Natural killer cell (primary cell): ENCODE results near the gene ACTR3C. TPM values are rescaled to one million over a fixed set of nuclear protein-coding genes. Genes with fewer than 3 reads are reported as not detected.
A peak's percentile ranks its signal among the peaks of the same experiment; 100 is the strongest.

Experiments used
- ATAC-seq, 3 donors: fragments of 150-1000 bp in 2 of 3; fragments of 200-7000 bp in 1 of 3; cut with Tn5 transposase; 1 replicate in 1 of 3; 2 replicates in 2 of 3; pipeline ENCODE4 v1.10.0; 2021; ENCODE audit warnings: mild to moderate bottlenecking in 2 of 3, moderate library complexity in 2 of 3
- DNase-seq, 2 donors: peaks; one replicate each; pipeline versions ENCODE4 v3.0.0 to v3.0.0-alpha.2; 2013 to 2021; ENCODE audit warnings: mixed read lengths in 1 of 2
- H3K27ac ChIP-seq: one replicate; pipeline ENCODE4 v1.5.1; 2013; ENCODE audit warnings: mild to moderate bottlenecking, low read length
- H3K27me3 ChIP-seq: one replicate; pipeline ENCODE4 v1.6.1; 2013; ENCODE audit warnings: low read length; ENCODE audit not compliant: control insufficient read depth, insufficient read depth
- H3K36me3 ChIP-seq: one replicate; pipeline ENCODE4 v1.6.1; 2013; ENCODE audit warnings: low read length; ENCODE audit not compliant: control insufficient read depth, insufficient read depth
- H3K4me1 ChIP-seq: one replicate; pipeline ENCODE4 v1.6.1; 2013; ENCODE audit warnings: low read length; ENCODE audit not compliant: control insufficient read depth, insufficient read depth
- H3K4me3 ChIP-seq: one replicate; pipeline ENCODE4 v1.5.1; 2013; ENCODE audit warnings: low read length
- H3K9me3 ChIP-seq: one replicate; pipeline ENCODE4 v1.6.1; 2013; ENCODE audit warnings: low read length; ENCODE audit not compliant: control insufficient read depth, insufficient read depth
- H3K27ac Mint-ChIP-seq, 2 donors: one replicate each; pipeline ENCODE4 v1.8.0; 2022; ENCODE audit warnings: mild to moderate bottlenecking in 2 of 2, mixed read lengths in 2 of 2, moderate library complexity in 1 of 2
- H3K27me3 Mint-ChIP-seq, 2 donors: one replicate each; pipeline ENCODE4 v1.8.0; 2022; ENCODE audit warnings: low read depth in 2 of 2, mixed read lengths in 2 of 2
- H3K36me3 Mint-ChIP-seq: one replicate; pipeline ENCODE4 v1.8.0; 2022; ENCODE audit warnings: mixed read lengths
- H3K4me1 Mint-ChIP-seq, 2 donors: one replicate each; pipeline ENCODE4 v1.8.0; 2022; ENCODE audit warnings: mixed read lengths in 2 of 2
- H3K4me3 Mint-ChIP-seq: one replicate; pipeline ENCODE4 v1.8.0; 2022; ENCODE audit warnings: mild to moderate bottlenecking, moderate library complexity, mixed read lengths
- H3K9me3 Mint-ChIP-seq, 2 donors: one replicate each; pipeline ENCODE4 v1.8.0; 2022; ENCODE audit warnings: mixed read lengths in 2 of 2
- WGBS: methylation state at CpG from one replicate; pipeline ENCODE4 v1.1.7; 2013; ENCODE audit warnings: missing lambda C conversion rate; ENCODE audit not compliant: insufficient coverage; 5-methylcytosine and 5-hydroxymethylcytosine counted together
- intact Hi-C: fragments of 100-400 bp; cut with micrococcal nuclease; formaldehyde crosslinking; loops from one replicate; pipeline ENCODE4 v1.14.2; 2022
- total RNA-seq, 4 donors: library from RNA; stranded (reverse); fragments of 120-200 nt in 1 of 4; gene quantifications; one replicate each; pipeline versions ENCODE4 v1.2.3 to v1.2.4, GENCODE V29; 2013 to 2022
- TF ChIP-seq, protein P1 (sequence below): fragments of 200-600 bp; IDR thresholded peaks from one replicate; pipeline ENCODE4 v1.8.0; 2022; ENCODE audit warnings: antibody characterized with exemption

ACTR3C gene
- total RNA-seq, 3 donors from 2014 or later (not counting 1 experiment from before 2014, with no cell fraction given), result 5.1 to 8.3 (median 7.2) TPM

GRCh38 chr7:150365673-150366398, 42.5 kb upstream of the ACTR3C start:
- TF ChIP-seq, protein P1, sequence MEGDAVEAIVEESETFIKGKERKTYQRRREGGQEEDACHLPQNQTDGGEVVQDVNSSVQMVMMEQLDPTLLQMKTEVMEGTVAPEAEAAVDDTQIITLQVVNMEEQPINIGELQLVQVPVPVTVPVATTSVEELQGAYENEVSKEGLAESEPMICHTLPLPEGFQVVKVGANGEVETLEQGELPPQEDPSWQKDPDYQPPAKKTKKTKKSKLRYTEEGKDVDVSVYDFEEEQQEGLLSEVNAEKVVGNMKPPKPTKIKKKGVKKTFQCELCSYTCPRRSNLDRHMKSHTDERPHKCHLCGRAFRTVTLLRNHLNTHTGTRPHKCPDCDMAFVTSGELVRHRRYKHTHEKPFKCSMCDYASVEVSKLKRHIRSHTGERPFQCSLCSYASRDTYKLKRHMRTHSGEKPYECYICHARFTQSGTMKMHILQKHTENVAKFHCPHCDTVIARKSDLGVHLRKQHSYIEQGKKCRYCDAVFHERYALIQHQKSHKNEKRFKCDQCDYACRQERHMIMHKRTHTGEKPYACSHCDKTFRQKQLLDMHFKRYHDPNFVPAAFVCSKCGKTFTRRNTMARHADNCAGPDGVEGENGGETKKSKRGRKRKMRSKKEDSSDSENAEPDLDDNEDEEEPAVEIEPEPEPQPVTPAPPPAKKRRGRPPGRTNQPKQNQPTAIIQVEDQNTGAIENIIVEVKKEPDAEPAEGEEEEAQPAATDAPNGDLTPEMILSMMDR, result no peak
- H3K9me3 ChIP-seq, result no peaks in the 10 kb centered on the region
- H3K4me3 ChIP-seq, result no peak overlapping the region
- Mint-ChIP-seq H3K4me3 (peak overlapping the region; percentile 42), H3K36me3 (no peaks in the 10 kb centered on the region), H3K9me3 (no peaks in the 10 kb centered on the region), H3K27me3 (no peaks in the 10 kb centered on the region), H3K27ac (no peak overlapping the region), H3K4me1 (peaks cover 13 to 24% of the 10 kb centered on the region in 2 donors)
- H3K27me3 ChIP-seq, result no peaks in the 10 kb centered on the region
- H3K4me1 ChIP-seq, result peaks cover 35% of the 10 kb centered on the region
- intact Hi-C loops, result no loop called here
- H3K27ac ChIP-seq, result peak overlapping the region; percentile 87
- WGBS, result 52% methylated on average over 4 of the region's 5 CpGs
- DNase-seq, result no peak
- H3K36me3 ChIP-seq, result peaks cover 1% of the 10 kb centered on the region
- ATAC-seq, result no peak

GRCh38 chr7:150365194-150365593, 41.8 kb upstream of the ACTR3C start:
- H3K4me1 Mint-ChIP-seq, result peaks cover 11 to 19% of the 10 kb centered on the region in 2 donors
- peaks cover 0 to under 1% of the 10 kb centered on the region in 2 donors for H3K9me3 Mint-ChIP-seq

DNA sequence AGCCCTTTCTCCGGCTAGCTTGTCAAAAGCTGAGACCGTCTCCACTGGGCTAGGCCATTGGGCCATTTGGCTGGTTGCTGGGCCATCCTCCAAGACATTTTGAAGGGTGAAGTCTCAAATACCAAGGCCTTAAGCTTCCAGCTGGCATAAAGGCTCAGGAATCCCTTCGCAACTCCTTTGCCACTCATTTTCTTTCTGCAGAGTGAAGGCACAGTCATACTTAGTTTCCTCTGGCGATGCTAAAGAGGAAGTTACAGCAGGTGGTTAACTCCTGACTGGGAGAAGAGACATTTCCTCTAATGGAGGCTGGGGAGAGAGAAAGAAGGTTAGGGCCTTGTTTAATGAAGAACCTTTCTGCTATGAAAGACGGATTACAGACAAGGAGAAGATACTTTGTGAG, 40.5 kb upstream of the ACTR3C start:
- Histone ChIP-seq H3K27ac (no peak overlapping the region), H3K36me3 (no peaks in the 10 kb centered on the region), H3K9me3 (no peaks in the 10 kb centered on the region), H3K4me1 (peaks cover 22% of the 10 kb centered on the region), H3K4me3 (no peak overlapping the region), H3K27me3 (no peaks in the 10 kb centered on the region)
- no peak for ATAC-seq
- 56% methylated on average over 5 of the region's 5 CpGs for WGBS
- Mint-ChIP-seq H3K4me1 (peaks cover 15 to 19% of the 10 kb centered on the region in 2 donors), H3K27me3 (peaks cover 0 to 5% of the 10 kb centered on the region in 2 donors), H3K9me3 (peaks cover 0 to 3% of the 10 kb centered on the region in 2 donors), H3K4me3 (no peak overlapping the region), H3K27ac (no peak overlapping the region), H3K36me3 (no peaks in the 10 kb centered on the region)
- intact Hi-C loops, result loop anchor here (2.0 kb wide), 1 partner anchor 15 kb away; the partner anchor contains the start of gene ZNF775
- no peak for DNase-seq
- TF ChIP-seq, protein P1, result no peak

More at GRCh38 chr7:150365194-150365593, 41.8 kb upstream of the ACTR3C start:
- 78% methylated on average over 10 of the region's 10 CpGs for WGBS
- no peaks in the 10 kb centered on the region for H3K27me3 ChIP-seq
- peaks cover 29% of the 10 kb centered on the region for H3K4me1 ChIP-seq
- H3K9me3 ChIP-seq, result no peaks in the 10 kb centered on the region
- no peaks in the 10 kb centered on the region for H3K36me3 ChIP-seq
- no peaks in the 10 kb centered on the region for H3K27me3 Mint-ChIP-seq
- H3K4me3 ChIP-seq, result no peak overlapping the region
- DNase-seq (no peak), ATAC-seq (no peak)
- H3K27ac ChIP-seq, result peak overlapping the region; percentile 87
- TF ChIP-seq, protein P1, result no peak
- intact Hi-C loops, result no loop called here
- H3K36me3 Mint-ChIP-seq, result no peaks in the 10 kb centered on the region
- no peak overlapping the region for H3K27ac Mint-ChIP-seq
- H3K4me3 Mint-ChIP-seq, result no peak overlapping the region
